ENCODE results near the gene CEP85.

GRCh38 chr1:26282401-26282918 is 48.5 kb downstream of the CEP85 start:
- TF ChIP-seq, protein P1, sequence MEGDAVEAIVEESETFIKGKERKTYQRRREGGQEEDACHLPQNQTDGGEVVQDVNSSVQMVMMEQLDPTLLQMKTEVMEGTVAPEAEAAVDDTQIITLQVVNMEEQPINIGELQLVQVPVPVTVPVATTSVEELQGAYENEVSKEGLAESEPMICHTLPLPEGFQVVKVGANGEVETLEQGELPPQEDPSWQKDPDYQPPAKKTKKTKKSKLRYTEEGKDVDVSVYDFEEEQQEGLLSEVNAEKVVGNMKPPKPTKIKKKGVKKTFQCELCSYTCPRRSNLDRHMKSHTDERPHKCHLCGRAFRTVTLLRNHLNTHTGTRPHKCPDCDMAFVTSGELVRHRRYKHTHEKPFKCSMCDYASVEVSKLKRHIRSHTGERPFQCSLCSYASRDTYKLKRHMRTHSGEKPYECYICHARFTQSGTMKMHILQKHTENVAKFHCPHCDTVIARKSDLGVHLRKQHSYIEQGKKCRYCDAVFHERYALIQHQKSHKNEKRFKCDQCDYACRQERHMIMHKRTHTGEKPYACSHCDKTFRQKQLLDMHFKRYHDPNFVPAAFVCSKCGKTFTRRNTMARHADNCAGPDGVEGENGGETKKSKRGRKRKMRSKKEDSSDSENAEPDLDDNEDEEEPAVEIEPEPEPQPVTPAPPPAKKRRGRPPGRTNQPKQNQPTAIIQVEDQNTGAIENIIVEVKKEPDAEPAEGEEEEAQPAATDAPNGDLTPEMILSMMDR (IDR thresholded peaks at IDR 0.05; ENCODE audit: low read depth, low read length, missing input control) = no peak
- TF ChIP-seq MAX (IDR thresholded peaks at IDR 0.05) (no peak), HNF4A (conservative IDR thresholded peaks at IDR 0.05) (no peak), REST (IDR thresholded peaks at IDR 0.05) (no peak), YY1 (IDR thresholded peaks at IDR 0.05) (no peak), TAF1 (conservative IDR thresholded peaks at IDR 0.05) (no peak), HNF4G (IDR thresholded peaks at IDR 0.05) (no peak), RXRA (IDR thresholded peaks at IDR 0.05) (no peak), ZBTB33 (IDR thresholded peaks at IDR 0.05) (no peak), GABPA (IDR thresholded peaks at IDR 0.05 in 1 of 2, conservative IDR thresholded peaks at IDR 0.05 in 1 of 2) (no peak), JUND (IDR thresholded peaks at IDR 0.05) (no peak), FOXA1 (IDR thresholded peaks at IDR 0.05) (no peak), RAD21 (IDR thresholded peaks at IDR 0.05) (no peak)
- TF ChIP-seq, protein P2, sequence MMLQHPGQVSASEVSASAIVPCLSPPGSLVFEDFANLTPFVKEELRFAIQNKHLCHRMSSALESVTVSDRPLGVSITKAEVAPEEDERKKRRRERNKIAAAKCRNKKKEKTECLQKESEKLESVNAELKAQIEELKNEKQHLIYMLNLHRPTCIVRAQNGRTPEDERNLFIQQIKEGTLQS (IDR thresholded peaks at IDR 0.05) = no peak
